ENCODE measurements around the gene DNAH14. TPM values are rescaled to one million over a fixed set of nuclear protein-coding genes. Genes with fewer than 3 reads are reported as not detected.
"Not testable (repeated sequence)": the region's sequence is repeated elsewhere in the genome, so short reads cannot be mapped to it uniquely, and the experiment has no call there.

DNAH14 gene
- total RNA-seq, 3 donors from 2014 or later = 9.2 to 12.7 (median 10.0) TPM

- no peaks in the 10 kb centered on the region for H3K9me3 ChIP-seq
- H3K4me3 ChIP-seq = no peak overlapping the region
- TF ChIP-seq CTCF (IDR thresholded peaks at IDR 0.05) = no peak
- H3K36me3 ChIP-seq (ENCODE audit: low read depth) = no peaks in the 10 kb centered on the region
- ATAC-seq (no peak), DNase-seq (no peak)
- intact Hi-C loops (cut with DNase I, micrococcal nuclease) = no loop called here
- H3K4me1 ChIP-seq (ENCODE audit: low read depth) = no peaks in the 10 kb centered on the region
These were observed 228.8 kb downstream of the DNAH14 start for GRCh38 chr1:225158291-225158690.

GRCh38 chr1:225159793-225160192, 230.3 kb downstream of the DNAH14 start:
- intact Hi-C loops (cut with DNase I, micrococcal nuclease) = no loop called here
- Histone ChIP-seq H3K4me3 (no peak overlapping the region), H3K9me3 (no peaks in the 10 kb centered on the region), H3K4me1 (ENCODE audit: low read depth) (no peaks in the 10 kb centered on the region), H3K36me3 (ENCODE audit: low read depth) (no peaks in the 10 kb centered on the region)
- no peak for ATAC-seq
- no peak for TF ChIP-seq CTCF (IDR thresholded peaks at IDR 0.05)
- no peak for DNase-seq

GRCh38 chr1:225177409-225177808, 247.9 kb downstream of the DNAH14 start:
- intact Hi-C loops (cut with DNase I, micrococcal nuclease); DNase-seq; ATAC-seq; H3K36me3 ChIP-seq (ENCODE audit: low read depth); H3K4me1 ChIP-seq (ENCODE audit: low read depth); H3K4me3 ChIP-seq: not testable (repeated sequence)
- peaks cover 47% of the 10 kb centered on the region for H3K9me3 ChIP-seq

GRCh38 chr1:225179686-225180085, 250.2 kb downstream of the DNAH14 start:
- H3K9me3 ChIP-seq = peaks cover 47% of the 10 kb centered on the region
- ATAC-seq = no peak
- DNase-seq = no peak
- no peak overlapping the region for H3K4me3 ChIP-seq
- no peaks in the 10 kb centered on the region for H3K4me1 ChIP-seq (ENCODE audit: low read depth)
- H3K36me3 ChIP-seq (ENCODE audit: low read depth) = no peaks in the 10 kb centered on the region
- intact Hi-C loops (cut with DNase I, micrococcal nuclease) = no loop called here
- no peak for TF ChIP-seq CTCF (IDR thresholded peaks at IDR 0.05)

- H3K9me3 ChIP-seq = peaks cover 33% of the 10 kb centered on the region
- no peaks in the 10 kb centered on the region for H3K4me1 ChIP-seq (ENCODE audit: low read depth)
- ATAC-seq (no peak), DNase-seq (no peak)
- H3K4me3 ChIP-seq = no peak overlapping the region
- H3K36me3 ChIP-seq (ENCODE audit: low read depth) = no peaks in the 10 kb centered on the region
- TF ChIP-seq CTCF (IDR thresholded peaks at IDR 0.05) = no peak
- intact Hi-C loops (cut with DNase I, micrococcal nuclease) = no loop called here
These were observed 253.2 kb downstream of the DNAH14 start for GRCh38 chr1:225182716-225183115.

- Histone ChIP-seq H3K9me3 (peaks cover 17% of the 10 kb centered on the region), H3K4me1 (ENCODE audit: low read depth) (no peaks in the 10 kb centered on the region), H3K36me3 (ENCODE audit: low read depth) (no peaks in the 10 kb centered on the region), H3K4me3 (no peak overlapping the region)
- TF ChIP-seq CTCF (IDR thresholded peaks at IDR 0.05) = no peak
- DNase-seq (no peak), ATAC-seq (no peak)
- intact Hi-C loops (cut with DNase I, micrococcal nuclease) = no loop called here
These were observed 261.8 kb downstream of the DNAH14 start for GRCh38 chr1:225191199-225191753.
